H1 (cell line): ENCODE measurements around the gene SOWAHD. TPM values are rescaled to one million over a fixed set of nuclear protein-coding genes. Genes with fewer than 3 reads are reported as not detected.

Source experiments
- CREB1 ChIP-seq: IDR thresholded peaks from 2 replicates; pipeline ENCODE4 v1.6.1; 2012; ENCODE audit warnings: inconsistent platforms
- HDAC2 ChIP-seq, 2 experiments: fragments of 300-600 bp in 1 of 2; sonication (generic) in 1 of 2; IDR thresholded peaks; 2 replicates each; pipeline ENCODE4 v1.6.1; 2011 to 2012; ENCODE audit warnings: low read depth in 2 of 2, low read length in 2 of 2, mild to moderate bottlenecking in 2 of 2, moderate library complexity in 2 of 2, borderline replicate concordance in 1 of 2, inconsistent platforms in 1 of 2
- KDM5A ChIP-seq: fragments of 200-600 bp; IDR thresholded peaks from 2 replicates; pipeline ENCODE4 v1.7.1; 2012; ENCODE audit warnings: mild to moderate bottlenecking, low read length, inconsistent platforms, mixed read lengths
- POLR2AphosphoS5 ChIP-seq: IDR thresholded peaks from 2 replicates; pipeline ENCODE4 v1.6.1; 2011; ENCODE audit warnings: low read depth, low read length
- polyA plus RNA-seq, 7 experiments: library from polyadenylated mRNA; depleted of rRNA in 3 of 7; stranded (reverse) in 5 of 7; unstranded in 2 of 7; fragments of >200 nt in 5 of 7; fragments of 200-250 nt in 2 of 7; gene quantifications; 1 replicate in 5 of 7; 2 replicates in 1 of 7; 4 replicates in 1 of 7; pipeline versions ENCODE4 v1.2.1 to v1.2.3, GENCODE V29; 2011 to 2013; ENCODE audit warnings: missing spikeins in 2 of 7, mixed read lengths in 2 of 7
- total RNA-seq: library from RNA; stranded (reverse); fragmentation: NEBNext Ultra II Directional; extraction: Animal tissue kit (Norgen Biotek cat#: 25700); gene quantifications from 2 replicates; pipeline ENCODE4 v1.2.1, GENCODE V29; 2021

Gene SOWAHD
- total and polyA plus RNA-seq, 2 of the 8 experiments (the other 6 are each of a cell fraction or from before 2014, with no cell fraction given), result 1.7 to 2.9 TPM

- TF ChIP-seq HDAC2 (IDR thresholded peaks at IDR 0.05; ENCODE audit: borderline replicate concordance in 1 of 2, low read depth in 2 of 2, low read length in 2 of 2), result no peak
- TF ChIP-seq POLR2AphosphoS5, result no peak
- TF ChIP-seq CREB1, result no peak
- TF ChIP-seq KDM5A, result no peak
Observed at GRCh38 chrX:119760026-119760877, 1.9 kb downstream of the SOWAHD start (continued).
